Hepatocyte (in vitro differentiated cells): ENCODE measurements around the gene SETD5. TPM values are rescaled to one million over a fixed set of nuclear protein-coding genes. Genes with fewer than 3 reads are reported as not detected.

Experiments
- DNase-seq: peaks from one replicate; pipeline ENCODE4 v3.0.0-alpha.2; 2016; ENCODE audit warnings: low spot score
- H2AFZ ChIP-seq: fragments of 200-600 bp; sonication (generic); 2 replicates; pipeline ENCODE4 v1.6.0; 2016; ENCODE audit warnings: antibody characterized with exemption, mild to moderate bottlenecking
- H3K27ac ChIP-seq: fragments of 200-600 bp; sonication (generic); 2 replicates; pipeline ENCODE4 v1.5.1; 2016; ENCODE audit warnings: mild to moderate bottlenecking
- H3K27me3 ChIP-seq: fragments of 200-600 bp; sonication (generic); 2 replicates; pipeline ENCODE4 v1.6.1; 2016
- H3K36me3 ChIP-seq: fragments of 200-600 bp; sonication (generic); replicated peaks from 2 replicates; pipeline ENCODE4 v1.5.1; 2016; ENCODE audit warnings: low read depth; ENCODE audit not compliant: insufficient read depth
- H3K4me1 ChIP-seq: fragments of 200-600 bp; sonication (generic); 2 replicates; pipeline ENCODE4 v1.5.1; 2016; ENCODE audit warnings: mild to moderate bottlenecking, moderate library complexity; ENCODE audit not compliant: insufficient read depth
- H3K4me2 ChIP-seq: fragments of 200-600 bp; sonication (generic); 2 replicates; pipeline ENCODE4 v1.6.0; 2016
- H3K4me3 ChIP-seq: fragments of 200-600 bp; sonication (generic); 2 replicates; pipeline ENCODE4 v1.5.1; 2016; ENCODE audit warnings: mild to moderate bottlenecking
- H3K79me2 ChIP-seq: fragments of 200-600 bp; sonication (generic); 2 replicates; pipeline ENCODE4 v1.6.0; 2017; ENCODE audit warnings: mild to moderate bottlenecking
- H3K9me2 ChIP-seq: fragments of 200-600 bp; sonication (generic); replicated peaks from 2 replicates; pipeline ENCODE4 v1.6.0; 2017; ENCODE audit warnings: mild to moderate bottlenecking; ENCODE audit not compliant: insufficient read depth
- H3K9me3 ChIP-seq: fragments of 200-600 bp; sonication (generic); 2 replicates; pipeline ENCODE4 v1.5.1; 2016; ENCODE audit warnings: low read depth, mild to moderate bottlenecking
- H4K20me1 ChIP-seq: fragments of 200-600 bp; sonication (generic); 2 replicates; pipeline ENCODE4 v1.6.0; 2016; ENCODE audit warnings: mild to moderate bottlenecking; ENCODE audit not compliant: insufficient read depth, poor library complexity, severe bottlenecking
- CTCF ChIP-seq: fragments of 200-600 bp; sonication (generic); IDR thresholded peaks from 2 replicates; pipeline ENCODE4 v1.5.1; 2016; ENCODE audit warnings: antibody characterized with exemption, mild to moderate bottlenecking; ENCODE audit not compliant: poor library complexity
- EZH2 ChIP-seq: fragments of 200-600 bp; sonication (generic); IDR thresholded peaks from 2 replicates; pipeline ENCODE4 v1.6.1; 2016; ENCODE audit warnings: antibody characterized with exemption, mild to moderate bottlenecking, borderline replicate concordance
- EZH2phosphoT487 ChIP-seq: fragments of 200-600 bp; sonication (generic); IDR thresholded peaks from one replicate; pipeline ENCODE4 v1.6.1; 2018; ENCODE audit warnings: antibody characterized with exemption, mild to moderate bottlenecking, low read depth, moderate library complexity; ENCODE audit not compliant: unreplicated experiment, severe bottlenecking
- WGBS: methylation state at CpG from one replicate; pipeline ENCODE4 v1.1.6; 2016; ENCODE audit warnings: low lambda C conversion rate; ENCODE audit errors: missing lambda C conversion rate; 5-methylcytosine and 5-hydroxymethylcytosine counted together
- polyA plus RNA-seq: library from polyadenylated mRNA; unstranded; fragments of >200 nt; fragmentation: Nextera tagmentation; extraction: Ambion mirVana; gene quantifications from 2 replicates; pipeline ENCODE4 v1.2.1, GENCODE V29; 2016
- total RNA-seq: library from RNA; depleted of rRNA; stranded (reverse); fragments of >200 nt; gene quantifications from 2 replicates; pipeline ENCODE4 v1.2.3, GENCODE V29; 2014

SETD5 gene
- total and polyA plus RNA-seq, 2 experiments from 2014 or later: 75.2 to 110 TPM

GRCh38 chr3:9351709-9352126 is 45.7 kb upstream of the SETD5 start:
- Histone ChIP-seq H3K36me3 (no peaks in the 10 kb centered on the region), H3K27me3 (no peaks in the 10 kb centered on the region), H3K9me3 (no peaks in the 10 kb centered on the region), H3K4me2 (peak overlapping the region; percentile 31), H4K20me1 (no peaks in the 10 kb centered on the region), H3K27ac (peak overlapping the region; percentile 64), H3K4me3 (no peak overlapping the region), H3K9me2 (no peaks in the 10 kb centered on the region), H3K79me2 (no peaks in the 10 kb centered on the region), H3K4me1 (peaks cover 36% of the 10 kb centered on the region), H2AFZ (peak overlapping the region; percentile 19)
- WGBS: 19% methylated on average over 3 of the region's 3 CpGs
- peak; percentile 43 for DNase-seq
- no peak for TF ChIP-seq EZH2
- no peak for TF ChIP-seq EZH2phosphoT487
- TF ChIP-seq CTCF: no peak

GRCh38 chr3:9352917-9353752 is 44.3 kb upstream of the SETD5 start:
- TF ChIP-seq EZH2phosphoT487 (no peak), CTCF (peak; percentile 83), EZH2 (no peak)
- 11% methylated on average over 7 of the region's 7 CpGs for WGBS
- no peaks in the 10 kb centered on the region for H4K20me1 ChIP-seq
- no peaks in the 10 kb centered on the region for H3K27me3 ChIP-seq
- H3K79me2 ChIP-seq: no peaks in the 10 kb centered on the region
- DNase-seq: peak; percentile 81
- H3K4me2 ChIP-seq: peak overlapping the region; percentile 58
- no peak overlapping the region for H3K4me3 ChIP-seq
- H3K27ac ChIP-seq: peak overlapping the region; percentile 64
- H2AFZ ChIP-seq: peak overlapping the region; percentile 12
- no peaks in the 10 kb centered on the region for H3K36me3 ChIP-seq
- peaks cover 36% of the 10 kb centered on the region for H3K4me1 ChIP-seq
- no peaks in the 10 kb centered on the region for H3K9me2 ChIP-seq
- H3K9me3 ChIP-seq: no peaks in the 10 kb centered on the region

- TF ChIP-seq EZH2phosphoT487 (no peak), CTCF (no peak)
- H3K27ac ChIP-seq: peak overlapping the region; percentile 97
- peak; percentile 19 for DNase-seq
- peaks cover 9% of the 10 kb centered on the region for H3K79me2 ChIP-seq
- no peaks in the 10 kb centered on the region for H3K9me3 ChIP-seq
- H3K9me2 ChIP-seq: no peaks in the 10 kb centered on the region
- H3K4me2 ChIP-seq: peak overlapping the region; percentile 79
- no peak overlapping the region for H3K4me3 ChIP-seq
- no peak overlapping the region for H2AFZ ChIP-seq
- H3K4me1 ChIP-seq: peaks cover 12% of the 10 kb centered on the region
- H3K36me3 ChIP-seq: no peaks in the 10 kb centered on the region
- 53% methylated on average over 5 of the region's 5 CpGs for WGBS
- no peaks in the 10 kb centered on the region for H3K27me3 ChIP-seq
- no peaks in the 10 kb centered on the region for H4K20me1 ChIP-seq
These were observed 35.6 kb upstream of the SETD5 start for GRCh38 chr3:9361691-9362388.
